ENCODE measurements around the gene PLK5.
"Not testable (repeated sequence)": the region's sequence is repeated elsewhere in the genome, so short reads cannot be mapped to it uniquely, and the experiment has no call there.

Gene PLK5, protein sequence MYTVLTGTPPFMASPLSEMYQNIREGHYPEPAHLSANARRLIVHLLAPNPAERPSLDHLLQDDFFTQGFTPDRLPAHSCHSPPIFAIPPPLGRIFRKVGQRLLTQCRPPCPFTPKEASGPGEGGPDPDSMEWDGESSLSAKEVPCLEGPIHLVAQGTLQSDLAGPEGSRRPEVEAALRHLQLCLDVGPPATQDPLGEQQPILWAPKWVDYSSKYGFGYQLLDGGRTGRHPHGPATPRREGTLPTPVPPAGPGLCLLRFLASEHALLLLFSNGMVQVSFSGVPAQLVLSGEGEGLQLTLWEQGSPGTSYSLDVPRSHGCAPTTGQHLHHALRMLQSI

GRCh38 chr19:1523412-1524286, at the start of gene PLK5:
TSS of gene PLK5 (plus strand) at chr19:1524077. CDS start at chr19:1526997, 2,920 bp downstream.
- H3K27ac ChIP-seq = no peak within 1 kb of the TSS
- TF ChIP-seq, protein P1, sequence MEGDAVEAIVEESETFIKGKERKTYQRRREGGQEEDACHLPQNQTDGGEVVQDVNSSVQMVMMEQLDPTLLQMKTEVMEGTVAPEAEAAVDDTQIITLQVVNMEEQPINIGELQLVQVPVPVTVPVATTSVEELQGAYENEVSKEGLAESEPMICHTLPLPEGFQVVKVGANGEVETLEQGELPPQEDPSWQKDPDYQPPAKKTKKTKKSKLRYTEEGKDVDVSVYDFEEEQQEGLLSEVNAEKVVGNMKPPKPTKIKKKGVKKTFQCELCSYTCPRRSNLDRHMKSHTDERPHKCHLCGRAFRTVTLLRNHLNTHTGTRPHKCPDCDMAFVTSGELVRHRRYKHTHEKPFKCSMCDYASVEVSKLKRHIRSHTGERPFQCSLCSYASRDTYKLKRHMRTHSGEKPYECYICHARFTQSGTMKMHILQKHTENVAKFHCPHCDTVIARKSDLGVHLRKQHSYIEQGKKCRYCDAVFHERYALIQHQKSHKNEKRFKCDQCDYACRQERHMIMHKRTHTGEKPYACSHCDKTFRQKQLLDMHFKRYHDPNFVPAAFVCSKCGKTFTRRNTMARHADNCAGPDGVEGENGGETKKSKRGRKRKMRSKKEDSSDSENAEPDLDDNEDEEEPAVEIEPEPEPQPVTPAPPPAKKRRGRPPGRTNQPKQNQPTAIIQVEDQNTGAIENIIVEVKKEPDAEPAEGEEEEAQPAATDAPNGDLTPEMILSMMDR (conservative IDR thresholded peaks at IDR 0.05) = 0 out of 2 replicates have a peak, but pooled peaks have one; percentile 9

DNA sequence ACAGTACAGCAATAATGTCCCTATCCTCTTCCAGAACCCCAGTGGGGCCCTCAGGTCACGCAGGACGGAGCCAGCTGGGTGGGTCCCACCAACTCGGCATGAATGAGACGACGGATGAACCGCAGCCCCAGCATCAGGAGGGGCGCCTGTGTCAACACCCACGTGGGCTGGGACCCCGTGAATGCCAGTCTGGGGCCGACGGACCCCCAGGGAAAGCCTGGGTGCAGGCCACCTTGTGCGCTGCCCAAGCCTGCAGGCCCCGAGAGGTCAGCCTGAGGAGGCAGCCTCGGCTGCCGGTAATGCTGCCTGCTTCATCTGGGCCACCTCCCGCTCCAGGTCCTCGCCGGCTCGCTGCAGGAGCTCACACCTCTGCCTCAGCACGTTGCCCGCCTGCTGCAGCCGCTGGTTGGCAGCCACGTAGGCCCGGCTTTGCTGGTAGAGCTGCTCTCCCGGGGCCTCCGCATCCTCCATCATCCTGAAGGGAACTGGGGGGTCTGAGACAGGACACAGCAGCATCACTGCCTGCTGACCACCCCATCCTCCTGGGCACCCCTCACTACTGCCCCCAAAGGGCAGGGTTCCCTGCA, 49.0 kb upstream of the PLK5 start:
- no peak overlapping the region for H3K27ac ChIP-seq
- TF ChIP-seq, protein P1 (conservative IDR thresholded peaks at IDR 0.05) = no peak

DNA sequence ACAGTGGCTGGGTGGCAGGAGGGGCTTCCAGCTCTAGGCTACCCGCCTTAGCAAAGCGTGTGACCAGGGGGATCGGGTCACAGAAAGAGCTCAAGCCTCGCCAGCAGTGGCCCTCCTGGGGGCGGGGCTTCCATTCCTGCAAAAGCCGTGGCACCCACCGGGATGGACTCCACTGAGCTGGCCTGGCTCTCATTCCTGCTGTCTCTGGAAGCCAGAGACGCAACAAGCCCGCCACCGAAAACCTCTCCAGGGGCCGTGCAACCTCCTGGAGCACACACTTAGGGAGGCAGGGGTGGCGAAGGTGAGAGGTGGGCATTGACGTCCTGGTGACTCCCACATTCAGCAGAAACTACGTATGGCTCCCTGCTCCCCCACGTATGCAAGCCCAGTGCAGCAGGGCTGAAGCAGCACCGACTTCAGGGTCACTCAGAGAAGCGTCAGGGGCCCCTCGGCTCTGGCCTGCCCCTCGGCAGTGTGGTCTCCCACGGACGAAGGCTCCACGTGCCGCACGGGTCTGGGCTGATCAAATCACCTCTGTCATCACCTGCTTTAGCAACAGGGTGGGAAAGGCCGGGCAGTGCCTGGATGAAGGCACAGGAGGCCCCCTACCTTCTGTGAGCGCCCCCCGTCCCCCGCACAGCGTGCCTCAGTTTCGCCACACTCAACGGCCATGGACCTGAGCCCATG, 48.0 kb upstream of the PLK5 start:
- H3K27ac ChIP-seq = no peak overlapping the region
- TF ChIP-seq, protein P1 (conservative IDR thresholded peaks at IDR 0.05) = no peak

DNA sequence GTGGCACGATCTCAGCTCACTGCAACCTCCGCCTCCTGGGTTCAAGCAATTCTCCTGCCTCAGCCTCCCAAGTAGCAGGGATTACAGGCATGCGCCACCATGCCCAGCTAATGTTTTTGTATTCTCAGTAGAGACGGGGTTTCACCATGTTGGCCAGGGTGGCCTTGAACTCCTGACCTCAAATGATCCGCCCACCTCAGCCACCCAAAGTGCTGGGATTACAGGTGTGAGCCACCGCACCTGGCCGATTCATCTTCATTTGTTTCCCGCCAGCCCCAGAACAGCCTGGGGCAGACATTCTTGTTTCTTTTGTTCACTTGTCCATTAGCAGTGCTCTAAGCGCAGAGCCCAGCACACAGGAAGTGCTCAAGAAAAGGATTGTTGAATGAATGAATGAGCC, 46.8 kb upstream of the PLK5 start:
- not testable (repeated sequence) for H3K27ac ChIP-seq

GRCh38 chr19:1478934-1479707, 44.8 kb upstream of the PLK5 start, which contains the start of gene C19orf25:
TSS of gene C19orf25 (minus strand) at chr19:1479215. CDS start at chr19:1478903, 312 bp downstream.
- TF ChIP-seq, protein P1 (conservative IDR thresholded peaks at IDR 0.05) = no peak
- peak within 1 kb of the TSS; percentile 61 for H3K27ac ChIP-seq

- TF ChIP-seq, protein P1 (conservative IDR thresholded peaks at IDR 0.05) = no peak
Measured at GRCh38 chr19:1481224-1481892, 42.5 kb upstream of the PLK5 start.

More at GRCh38 chr19:1481224-1481892, 42.5 kb upstream of the PLK5 start:
- no peak overlapping the region for H3K27ac ChIP-seq

Measured in VCaP (cell line).